C4-2B (cell line): ENCODE data around the gene UNC5C.

Experiments used
- CTCF ChIP-seq: fragments of 450-650 bp; conservative IDR thresholded peaks from 2 replicates; pipeline ENCODE4 v1.5.1; 2017; ENCODE audit warnings: mild to moderate bottlenecking
- ZFX ChIP-seq: fragments of 450-650 bp; IDR thresholded peaks from 2 replicates; pipeline ENCODE4 v1.6.1; 2017

DNA sequence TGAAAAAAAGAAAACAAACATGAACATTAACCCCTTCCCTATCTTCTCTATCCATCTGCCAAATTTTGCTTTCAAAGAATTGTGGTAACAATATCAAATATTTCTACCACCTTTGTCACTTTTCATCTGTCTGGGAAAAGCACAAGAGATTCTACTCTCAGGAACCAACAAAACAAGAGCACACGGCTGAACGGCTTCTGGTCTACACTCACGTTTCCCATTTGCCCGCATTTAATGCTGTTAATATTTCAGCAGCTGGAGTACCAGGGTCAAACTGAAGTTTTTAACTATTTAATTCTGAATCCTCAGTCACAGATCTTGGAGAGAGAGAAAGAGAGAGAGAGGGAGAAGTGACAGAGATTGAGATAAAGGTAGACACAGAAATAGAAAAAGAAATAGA lies 91.4 kb downstream of the UNC5C start:
- TF ChIP-seq CTCF (no peak), ZFX (no peak)
